Measurements from ENCODE around the gene ADCYAP1R1.
A peak's percentile ranks its signal among the peaks of the same experiment; 100 is the strongest.
"Not testable (repeated sequence)": the region's sequence is repeated elsewhere in the genome, so short reads cannot be mapped to it uniquely, and the experiment has no call there.

The ADCYAP1R1 gene

DNA sequence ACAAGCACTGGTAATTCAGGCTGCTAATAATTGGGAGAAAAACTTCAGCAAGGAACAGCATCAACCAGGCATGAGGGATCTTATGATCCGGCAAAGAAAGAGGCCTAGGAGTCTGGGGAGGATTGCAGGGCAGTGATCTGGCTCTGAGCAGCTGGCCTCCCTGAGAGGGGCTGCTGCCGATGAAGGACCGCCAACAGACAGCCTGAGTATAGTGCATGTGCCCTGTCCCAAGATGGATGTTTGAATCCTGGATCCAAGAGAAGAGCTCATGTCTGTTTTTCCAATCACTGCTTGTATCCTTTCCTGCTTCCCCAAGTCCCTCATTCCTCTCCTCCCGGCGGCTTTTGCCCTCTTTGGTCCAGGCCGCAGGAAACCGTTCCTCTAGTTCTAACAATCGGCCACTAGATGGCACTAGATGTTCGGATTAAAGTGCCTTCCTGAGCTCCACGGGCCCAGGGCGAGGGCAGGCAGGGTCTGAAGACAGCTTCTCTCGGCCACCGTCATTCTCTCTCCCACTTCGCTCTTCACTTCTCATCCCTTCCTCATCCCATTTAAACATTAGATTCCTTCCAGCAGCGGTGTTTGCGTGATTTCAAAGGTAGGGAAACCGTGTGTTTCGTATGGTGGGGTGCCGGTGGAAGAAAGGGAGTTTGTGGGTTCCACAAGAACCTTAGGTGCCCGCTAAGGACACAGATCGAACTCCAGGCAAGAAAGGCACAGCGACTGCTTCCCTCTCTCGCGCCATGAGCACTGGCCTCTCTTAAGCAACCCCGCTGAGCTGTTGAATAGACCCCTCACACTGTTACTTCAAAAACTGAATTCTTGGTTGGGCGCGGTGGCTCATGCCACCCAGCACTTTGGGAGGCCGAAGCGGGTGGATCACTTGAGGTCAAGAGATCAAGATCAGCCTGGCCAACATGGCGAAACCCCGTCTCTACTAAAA, 82.4 kb downstream of the ADCYAP1R1 start:
- DNase-seq (ENCODE audit: low read depth) = peak; percentile 53

- DNase-seq (ENCODE audit: low read depth) = no peak
Observed at GRCh38 chr7:31137234-31137633, 85.1 kb downstream of the ADCYAP1R1 start.

DNA sequence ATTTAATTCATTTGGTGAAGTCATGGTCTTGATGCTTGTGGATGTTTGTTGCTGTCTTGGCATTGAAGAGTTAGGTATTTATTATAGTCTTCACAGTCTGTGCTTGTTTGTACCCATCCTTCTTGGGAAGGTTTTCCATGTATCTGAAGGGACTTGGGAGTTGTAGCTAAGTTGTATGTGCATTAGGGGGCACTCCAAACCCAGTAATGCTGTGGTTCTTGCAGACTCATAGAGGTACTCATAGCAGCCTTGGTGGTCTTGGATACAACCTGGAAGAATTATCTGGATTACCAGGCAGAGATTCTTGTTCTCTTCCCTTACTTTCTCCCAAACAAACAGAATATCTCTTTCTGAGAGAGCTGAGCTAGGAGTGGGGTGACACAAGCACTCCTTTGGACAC, 93.2 kb downstream of the ADCYAP1R1 start:
- DNase-seq (ENCODE audit: low read depth) = no peak

- no peak for DNase-seq (ENCODE audit: low read depth)
Observed at GRCh38 chr7:31146030-31146429, 93.9 kb downstream of the ADCYAP1R1 start.

GRCh38 chr7:31146538-31146937, 94.4 kb downstream of the ADCYAP1R1 start:
- DNase-seq (ENCODE audit: low read depth) = no peak

DNA sequence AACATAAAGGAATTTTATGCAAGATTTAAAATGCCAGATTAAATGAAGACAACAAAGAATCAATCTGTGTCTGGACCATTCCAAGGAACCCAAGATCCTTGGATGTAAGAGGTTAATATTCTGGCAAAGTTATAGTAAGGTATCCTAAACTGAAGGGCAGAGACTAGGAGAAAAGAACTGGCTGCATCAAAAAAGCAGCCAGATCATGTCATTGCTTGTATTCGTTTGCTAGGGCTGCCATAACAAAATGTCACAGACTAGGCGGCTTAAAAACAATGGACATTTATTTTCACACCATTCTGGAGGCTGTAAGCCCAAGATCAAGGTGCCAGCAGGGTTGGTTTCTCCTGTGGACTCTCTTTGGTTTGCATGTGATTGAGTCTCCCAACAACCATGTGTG, 99.7 kb downstream of the ADCYAP1R1 start:
- DNase-seq (ENCODE audit: low read depth) = no peak

GRCh38 chr7:31153318-31153717, 101.2 kb downstream of the ADCYAP1R1 start:
- not testable (repeated sequence) for DNase-seq (ENCODE audit: low read depth)

DNA sequence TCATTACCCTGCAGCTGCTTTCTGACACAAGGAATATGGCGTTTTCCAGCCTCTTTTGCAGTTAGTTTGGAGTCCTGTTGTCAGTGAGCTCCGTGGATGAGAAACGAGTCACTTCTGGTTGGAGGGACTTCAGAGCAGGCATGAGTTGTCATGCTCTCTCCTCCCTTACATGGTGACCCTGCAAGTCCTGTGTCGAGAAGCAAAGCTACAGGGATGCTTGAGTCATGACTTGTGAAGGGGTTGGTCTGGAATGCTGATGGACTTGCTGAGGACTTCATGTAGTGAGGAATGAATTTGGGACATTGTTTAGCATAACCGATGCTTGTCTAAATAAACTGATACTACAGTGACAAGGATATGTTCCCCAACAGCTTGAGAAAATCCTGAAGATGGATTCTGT, 108.8 kb downstream of the ADCYAP1R1 start:
- no peak for DNase-seq (ENCODE audit: low read depth)

All from iris pigment epithelial cell (primary cell).